Muscle of leg (tissue), 11 donors: ENCODE results near the gene ZFYVE21. TPM values are rescaled to one million over a fixed set of nuclear protein-coding genes. Genes with fewer than 3 reads are reported as not detected.

ENCODE experiments used
- DNase-seq: peaks from one replicate; pipeline ENCODE4 v3.0.0; 2013
- H3K27ac ChIP-seq: one replicate; pipeline ENCODE4 v1.5.1; 2013; ENCODE audit warnings: mild to moderate bottlenecking, low read length, control low read depth
- H3K27me3 ChIP-seq: one replicate; pipeline ENCODE4 v1.6.1; 2013; ENCODE audit warnings: low read length; ENCODE audit not compliant: control insufficient read depth, insufficient read depth
- H3K36me3 ChIP-seq: one replicate; pipeline ENCODE4 v1.6.1; 2013; ENCODE audit warnings: low read length; ENCODE audit not compliant: control insufficient read depth, insufficient read depth
- H3K4me1 ChIP-seq: one replicate; pipeline ENCODE4 v1.6.1; 2013; ENCODE audit warnings: low read length; ENCODE audit not compliant: control insufficient read depth, insufficient read depth
- H3K4me3 ChIP-seq: one replicate; pipeline ENCODE4 v1.5.1; 2013; ENCODE audit warnings: low read length, control low read depth
- H3K9me3 ChIP-seq: replicated peaks from 2 replicates; pipeline ENCODE4 v1.6.1; 2013; ENCODE audit warnings: low read depth, low read length; ENCODE audit not compliant: control insufficient read depth
- WGBS: methylation state at CpG from one replicate; pipeline ENCODE4 v1.1.5; 2013; ENCODE audit warnings: missing lambda C conversion rate; ENCODE audit not compliant: insufficient coverage; 5-methylcytosine and 5-hydroxymethylcytosine counted together
- polyA plus RNA-seq, 8 donors: library from polyadenylated mRNA; unstranded; fragments of 120-200 nt; gene quantifications; one replicate each; pipeline versions ENCODE4 v1.2.1 to v1.2.3, GENCODE V29; 2013; ENCODE audit warnings: inconsistent platforms in 1 of 8, low replicate concordance in 1 of 8; ENCODE audit not compliant: insufficient read length in 8 of 8, insufficient read depth in 1 of 8
- total RNA-seq: library from RNA; stranded (reverse); fragments of 120-200 nt; gene quantifications from one replicate; pipeline ENCODE4 v1.2.4, GENCODE V29; 2013

Gene ZFYVE21
- total and polyA plus RNA-seq, 9 donors = 33.6 to 46.4 (median 41.3) TPM

DNA sequence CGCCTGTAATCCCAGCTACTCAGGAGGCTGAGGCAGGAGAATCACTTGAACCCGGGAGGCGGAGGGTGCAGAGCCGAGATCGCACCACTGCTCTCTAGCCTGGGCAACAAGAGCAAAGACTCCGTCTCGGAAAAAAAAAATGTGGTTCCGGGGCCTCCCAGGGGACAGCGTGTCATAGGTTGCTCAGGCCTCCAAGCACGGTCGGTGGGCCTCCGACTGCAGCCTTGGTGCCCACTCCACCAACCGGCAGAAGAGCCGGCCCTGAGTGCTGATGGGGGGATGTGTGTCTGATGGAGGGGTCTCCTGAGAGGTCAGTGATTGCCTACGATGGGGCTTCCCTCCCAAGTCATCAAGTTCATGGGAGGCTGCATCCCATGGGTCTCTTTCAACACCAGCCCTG lies 15.9 kb downstream of the ZFYVE21 start:
- 91% methylated on average over 13 of the region's 15 CpGs for WGBS
- no peaks in the 10 kb centered on the region for H3K27me3 ChIP-seq
- no peak overlapping the region for H3K27ac ChIP-seq
- H3K4me3 ChIP-seq = no peak overlapping the region
- peaks cover 66% of the 10 kb centered on the region for H3K36me3 ChIP-seq
- no peaks in the 10 kb centered on the region for H3K9me3 ChIP-seq
- DNase-seq = no peak
- peaks cover 15% of the 10 kb centered on the region for H3K4me1 ChIP-seq

DNA sequence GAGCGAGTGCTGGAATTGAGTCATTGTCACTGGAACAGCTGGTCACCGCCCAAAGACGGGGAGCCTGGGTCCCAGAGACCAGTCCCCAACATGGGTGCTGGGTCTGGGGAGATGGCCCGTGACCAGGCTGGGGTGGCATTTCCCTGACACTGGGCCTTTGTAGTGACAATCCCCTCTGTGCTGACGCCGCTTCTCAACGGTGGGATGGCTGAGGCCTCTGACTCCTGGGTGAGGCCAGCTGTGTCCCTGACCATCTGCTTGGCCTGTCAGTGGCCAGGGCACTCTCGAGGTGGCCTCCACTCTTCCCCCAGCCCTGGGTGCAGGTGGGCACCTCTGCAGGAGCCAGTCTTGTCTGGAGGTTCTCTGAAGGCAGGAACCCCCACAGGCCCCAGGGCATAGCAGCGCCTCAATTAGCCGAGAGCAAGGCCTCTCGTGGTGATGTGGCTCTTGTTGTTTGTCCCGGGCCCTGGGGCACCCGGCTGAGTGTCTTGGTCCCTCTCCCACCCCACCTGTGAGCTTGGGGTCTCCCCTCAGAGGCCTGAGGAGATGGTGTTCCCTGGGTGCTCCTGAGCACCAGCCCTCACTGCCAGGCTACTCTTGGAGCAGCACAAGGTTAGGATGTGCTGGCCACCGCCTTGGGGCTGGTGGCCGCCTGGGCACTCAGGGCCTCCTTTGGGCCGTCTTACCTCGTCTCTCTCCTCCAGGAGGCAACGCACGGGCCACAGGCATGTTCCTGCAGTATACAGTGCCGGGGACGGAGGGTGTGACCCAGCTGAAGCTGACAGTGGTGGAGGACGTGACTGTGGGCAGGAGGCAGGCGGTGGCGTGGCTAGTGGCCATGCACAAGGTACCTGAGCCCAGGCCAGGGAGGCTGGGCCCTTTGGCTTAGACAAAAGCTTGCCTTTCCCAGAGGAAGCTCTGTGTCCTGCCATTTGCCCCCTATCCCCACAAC lies 16.6 kb downstream of the ZFYVE21 start:
- WGBS = 91% methylated on average over 20 of the region's 24 CpGs
- H3K9me3 ChIP-seq = no peaks in the 10 kb centered on the region
- H3K27me3 ChIP-seq = no peaks in the 10 kb centered on the region
- no peak for DNase-seq
- H3K27ac ChIP-seq = no peak overlapping the region
- peaks cover 17% of the 10 kb centered on the region for H3K4me1 ChIP-seq
- peaks cover 66% of the 10 kb centered on the region for H3K36me3 ChIP-seq
- no peak overlapping the region for H3K4me3 ChIP-seq

DNA sequence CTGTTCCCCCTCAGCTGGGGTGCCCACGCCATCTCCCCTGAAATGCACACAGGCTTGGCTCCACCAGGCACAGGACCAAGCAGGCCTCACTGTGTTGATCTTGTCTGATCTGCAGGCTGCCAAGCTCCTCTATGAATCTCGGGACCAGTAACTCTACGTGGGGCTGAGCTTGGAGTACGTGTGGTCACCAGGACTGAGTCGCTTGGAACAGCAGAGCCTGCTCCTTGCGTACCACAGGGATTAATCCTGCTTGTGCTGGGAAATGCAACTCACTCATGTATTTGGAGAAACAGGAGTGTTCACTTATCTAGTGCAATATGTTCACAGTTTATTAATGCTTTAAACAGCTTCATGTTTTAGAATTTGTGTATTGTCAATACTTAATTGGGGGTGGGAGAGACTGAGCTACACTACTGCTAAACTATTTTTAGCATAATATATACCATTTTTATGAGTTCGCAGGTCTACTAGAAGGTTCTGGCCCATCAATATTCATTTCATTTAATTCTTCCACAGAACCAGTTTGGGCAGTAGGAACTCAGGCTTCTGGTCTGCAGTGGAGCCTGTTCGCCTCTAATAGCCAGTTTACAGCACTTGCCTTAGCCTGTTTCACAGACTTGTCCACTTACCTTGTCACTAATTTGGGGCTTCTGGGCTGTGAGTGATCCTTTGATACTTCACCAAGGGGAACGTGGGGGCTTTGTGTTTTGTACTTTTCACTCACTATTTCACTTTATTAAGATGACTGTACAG lies 17.4 kb downstream of the ZFYVE21 start:
- no peak for DNase-seq
- H3K27me3 ChIP-seq = no peaks in the 10 kb centered on the region
- no peaks in the 10 kb centered on the region for H3K9me3 ChIP-seq
- WGBS = 73% methylated on average over 8 of the region's 9 CpGs
- H3K27ac ChIP-seq = no peak overlapping the region
- peaks cover 63% of the 10 kb centered on the region for H3K36me3 ChIP-seq
- no peak overlapping the region for H3K4me3 ChIP-seq
- H3K4me1 ChIP-seq = peaks cover 17% of the 10 kb centered on the region

DNA sequence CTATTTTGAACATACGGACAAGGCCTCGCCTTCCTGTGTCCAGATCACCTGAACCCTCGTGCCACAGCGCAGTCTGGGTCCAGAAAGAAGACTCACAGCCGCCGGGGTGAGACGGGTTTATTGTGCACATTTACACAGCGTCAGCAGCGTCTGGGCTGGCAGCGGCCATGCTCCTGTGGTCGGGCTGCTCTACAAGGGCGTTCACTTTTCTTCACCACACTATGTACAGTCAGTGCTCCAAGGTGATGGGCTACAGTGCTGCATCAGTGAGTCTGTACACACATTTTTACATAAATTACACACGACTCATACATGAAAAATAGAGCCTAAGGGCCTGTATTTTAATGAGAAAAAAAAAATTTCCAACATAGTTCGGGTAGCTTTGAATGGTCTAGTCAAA lies 18.0 kb downstream of the ZFYVE21 start:
- H3K4me1 ChIP-seq = peaks cover 17% of the 10 kb centered on the region
- peaks cover 59% of the 10 kb centered on the region for H3K36me3 ChIP-seq
- DNase-seq = no peak
- WGBS = 92% methylated on average over 11 of the region's 14 CpGs
- no peaks in the 10 kb centered on the region for H3K27me3 ChIP-seq
- no peak overlapping the region for H3K4me3 ChIP-seq
- no peak overlapping the region for H3K27ac ChIP-seq
- no peaks in the 10 kb centered on the region for H3K9me3 ChIP-seq

- no peak for DNase-seq
- H3K4me3 ChIP-seq = no peak overlapping the region
- no peak overlapping the region for H3K27ac ChIP-seq
- 83% methylated on average over 21 of the region's 23 CpGs for WGBS
- H3K27me3 ChIP-seq = no peaks in the 10 kb centered on the region
- H3K4me1 ChIP-seq = peaks cover 19% of the 10 kb centered on the region
- no peaks in the 10 kb centered on the region for H3K9me3 ChIP-seq
- peaks cover 55% of the 10 kb centered on the region for H3K36me3 ChIP-seq
These were observed 18.7 kb downstream of the ZFYVE21 start for GRCh38 chr14:103734081-103734888.

- peak overlapping the region; percentile 7 for H3K27ac ChIP-seq
- H3K4me3 ChIP-seq = no peak overlapping the region
- peaks cover 23% of the 10 kb centered on the region for H3K4me1 ChIP-seq
- no peak for DNase-seq
- peaks cover 52% of the 10 kb centered on the region for H3K36me3 ChIP-seq
- WGBS = 71% methylated on average over 12 of the region's 12 CpGs
- no peaks in the 10 kb centered on the region for H3K27me3 ChIP-seq
- no peaks in the 10 kb centered on the region for H3K9me3 ChIP-seq
These were observed 19.4 kb downstream of the ZFYVE21 start for GRCh38 chr14:103735022-103735421.

DNA sequence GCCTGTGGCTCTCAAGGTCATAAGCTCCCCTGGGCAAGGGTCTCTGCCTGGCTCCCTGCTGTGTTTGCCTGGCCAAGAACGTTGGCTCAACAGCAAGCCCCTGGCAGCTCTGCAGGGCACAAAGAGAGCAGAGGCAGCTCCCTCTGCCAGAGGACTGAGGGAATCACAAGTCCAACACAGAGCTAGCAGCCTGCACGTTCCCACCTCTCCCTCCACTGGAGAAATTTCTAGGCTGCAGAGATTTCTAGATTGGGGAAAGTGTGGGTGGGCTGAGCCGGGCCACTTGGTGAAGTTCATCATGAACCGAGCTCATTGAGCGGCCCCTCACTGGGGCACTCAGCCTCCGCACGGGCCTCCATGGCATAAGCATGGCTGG lies 19.8 kb downstream of the ZFYVE21 start:
- Histone ChIP-seq H3K4me1 (peaks cover 23% of the 10 kb centered on the region), H3K27ac (no peak overlapping the region), H3K4me3 (no peak overlapping the region), H3K9me3 (no peaks in the 10 kb centered on the region), H3K36me3 (peaks cover 50% of the 10 kb centered on the region), H3K27me3 (no peaks in the 10 kb centered on the region)
- DNase-seq = no peak
- WGBS = 62% methylated on average over 6 of the region's 7 CpGs

- H3K27me3 ChIP-seq = no peaks in the 10 kb centered on the region
- peaks cover 23% of the 10 kb centered on the region for H3K4me1 ChIP-seq
- no peaks in the 10 kb centered on the region for H3K9me3 ChIP-seq
- no peak overlapping the region for H3K27ac ChIP-seq
- H3K36me3 ChIP-seq = peaks cover 52% of the 10 kb centered on the region
- H3K4me3 ChIP-seq = no peak overlapping the region
- WGBS = 74% methylated on average over 18 of the region's 22 CpGs
- no peak for DNase-seq
These were observed 20.4 kb downstream of the ZFYVE21 start for GRCh38 chr14:103735815-103736545.

- peak; percentile 0 for DNase-seq
- Histone ChIP-seq H3K9me3 (no peaks in the 10 kb centered on the region), H3K36me3 (peaks cover 49% of the 10 kb centered on the region), H3K27me3 (no peaks in the 10 kb centered on the region), H3K4me3 (no peak overlapping the region), H3K27ac (no peak overlapping the region), H3K4me1 (peaks cover 26% of the 10 kb centered on the region)
- WGBS = 85% methylated on average over 5 of the region's 10 CpGs
These were observed 21.2 kb downstream of the ZFYVE21 start for GRCh38 chr14:103736546-103737431.
